ENCODE data around the gene TARBP1.
"Not testable (repeated sequence)": the region's sequence is repeated elsewhere in the genome, so short reads cannot be mapped to it uniquely, and the experiment has no call there.

TARBP1 gene

GRCh38 chr1:234430691-234431090 lies 48.3 kb downstream of the TARBP1 start:
- no peak for DNase-seq

GRCh38 chr1:234429434-234429806 lies 49.6 kb downstream of the TARBP1 start:
- no peak for DNase-seq

- DNase-seq: no peak
These were observed 50.9 kb downstream of the TARBP1 start for GRCh38 chr1:234427950-234428646.

GRCh38 chr1:234413990-234414389 lies 65.0 kb downstream of the TARBP1 start:
- DNase-seq: no peak

DNA sequence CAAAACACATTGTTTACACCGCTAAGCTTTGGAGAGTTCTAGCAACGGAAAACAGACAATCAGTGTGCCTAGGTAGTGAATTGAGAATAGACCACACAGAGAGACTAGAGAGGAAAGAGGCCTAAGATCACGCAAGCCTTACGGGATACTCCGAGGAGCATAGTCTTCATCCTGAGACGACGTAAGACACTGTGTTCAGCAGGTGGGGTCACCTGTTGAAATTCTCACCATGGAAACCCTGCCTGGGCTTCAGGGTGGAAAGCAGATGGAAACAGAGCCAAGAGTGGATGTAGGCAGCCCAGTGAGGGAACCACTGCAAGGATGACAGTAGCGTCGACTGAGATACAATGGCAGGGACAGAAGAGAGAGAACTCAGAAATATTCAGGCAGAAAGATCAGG lies 65.5 kb downstream of the TARBP1 start:
- no peak for DNase-seq

DNA sequence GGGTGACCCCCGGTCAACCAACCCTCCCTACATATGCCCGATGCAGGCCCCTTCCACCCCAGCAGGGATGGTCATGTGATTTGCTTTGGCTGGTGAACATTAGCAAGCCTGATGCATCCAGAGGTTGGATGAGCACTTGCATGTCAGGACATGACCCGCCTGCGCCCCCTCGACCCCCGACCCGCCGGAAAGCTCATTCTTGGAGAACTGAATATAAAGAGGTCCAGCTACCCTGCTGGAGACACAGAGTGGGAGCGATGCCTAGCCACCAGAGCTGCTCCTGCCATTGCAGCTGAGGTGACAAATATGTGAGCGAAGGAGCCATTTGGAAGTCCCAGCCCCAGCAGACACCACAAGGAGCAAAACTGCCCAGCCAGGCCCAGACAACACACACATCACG lies 66.1 kb downstream of the TARBP1 start:
- DNase-seq: no peak

GRCh38 chr1:234409328-234409727 lies 69.7 kb downstream of the TARBP1 start:
- no peak for DNase-seq

GRCh38 chr1:234408757-234409156 lies 70.2 kb downstream of the TARBP1 start:
- DNase-seq: peak; percentile 57

GRCh38 chr1:234406871-234407270 lies 72.1 kb downstream of the TARBP1 start:
- DNase-seq: no peak

DNA sequence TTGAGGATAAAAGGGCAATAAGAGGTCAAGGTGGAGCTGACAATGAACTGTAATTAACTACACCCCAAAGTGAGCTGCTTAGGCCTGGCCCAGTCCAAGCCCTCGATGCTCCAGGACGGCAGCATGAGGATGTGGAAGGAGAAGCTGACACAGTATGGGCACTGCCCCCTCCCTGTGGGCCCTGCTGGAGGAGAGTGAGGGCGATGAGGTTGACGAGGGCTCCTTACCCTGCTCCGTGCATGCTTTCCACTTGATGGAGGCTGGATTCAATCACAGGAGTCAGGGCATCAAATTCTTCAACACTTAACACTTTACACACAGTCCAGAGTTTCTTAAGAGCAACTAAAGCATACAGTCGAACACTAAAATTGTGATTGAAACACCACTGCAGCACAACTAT lies 73.3 kb downstream of the TARBP1 start:
- DNase-seq: no peak

DNA sequence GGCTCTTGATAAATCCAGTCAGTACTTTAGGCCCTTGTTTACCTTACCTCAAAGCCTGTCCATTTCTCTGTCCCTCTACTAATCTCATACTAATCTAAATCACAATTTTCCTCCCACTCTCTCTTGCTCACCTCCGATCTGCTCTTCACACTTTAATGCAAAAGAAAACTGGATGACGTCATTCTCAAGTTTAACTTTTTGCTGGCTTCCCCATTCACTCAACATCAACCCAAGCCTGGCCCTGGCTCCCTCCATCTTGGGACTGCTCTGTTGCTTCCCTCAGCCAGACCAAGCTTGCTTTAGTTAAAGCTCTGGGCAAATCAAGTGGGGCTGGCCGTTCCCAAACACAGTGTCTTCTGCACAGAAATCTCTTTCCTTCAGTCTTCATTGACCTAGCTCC lies 76.0 kb downstream of the TARBP1 start:
- no peak for DNase-seq

- no peak for DNase-seq
These were observed 77.3 kb downstream of the TARBP1 start for GRCh38 chr1:234401658-234402057.

GRCh38 chr1:234400773-234401172 lies 78.2 kb downstream of the TARBP1 start:
- no peak for DNase-seq

DNA sequence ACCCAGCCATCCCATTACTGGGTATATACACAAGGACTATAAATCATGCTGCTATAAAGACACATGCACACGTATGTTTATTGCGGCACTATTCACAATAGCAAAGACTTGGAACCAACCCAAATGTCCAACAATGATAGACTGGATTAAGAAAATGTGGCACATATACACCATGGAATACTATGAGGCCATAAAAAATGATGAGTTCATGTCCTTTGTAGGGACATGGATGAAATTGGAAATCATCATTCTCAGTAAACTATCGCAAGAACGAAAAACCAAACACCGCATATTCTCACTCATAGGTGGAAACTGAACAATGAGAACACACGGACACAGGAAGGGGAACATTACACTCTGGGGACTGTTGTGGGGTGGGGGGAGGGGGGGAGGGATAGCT lies 79.5 kb downstream of the TARBP1 start:
- not testable (repeated sequence) for DNase-seq

GRCh38 chr1:234398849-234399381 lies 80.1 kb downstream of the TARBP1 start:
- DNase-seq: no peak

DNA sequence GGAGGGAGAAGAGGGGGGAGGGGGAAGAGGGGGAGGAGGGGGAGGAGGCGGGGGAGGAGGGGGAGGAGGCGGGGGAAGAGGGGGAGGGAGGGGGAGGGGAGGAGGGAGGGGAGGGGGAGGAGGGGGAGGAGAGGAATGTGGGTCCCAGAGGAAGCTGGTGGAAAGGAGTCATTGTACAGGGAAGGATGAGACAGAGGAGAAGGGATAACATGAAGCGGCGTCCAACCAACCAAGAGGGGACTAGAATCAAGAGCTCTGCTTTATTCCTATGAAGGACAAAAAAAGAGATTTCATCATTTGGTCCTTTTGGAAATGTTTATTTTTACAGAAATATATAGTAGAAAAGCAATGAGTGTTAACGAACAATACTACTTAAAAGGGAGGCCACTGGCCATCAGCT lies 81.2 kb downstream of the TARBP1 start:
- no peak for DNase-seq

DNA sequence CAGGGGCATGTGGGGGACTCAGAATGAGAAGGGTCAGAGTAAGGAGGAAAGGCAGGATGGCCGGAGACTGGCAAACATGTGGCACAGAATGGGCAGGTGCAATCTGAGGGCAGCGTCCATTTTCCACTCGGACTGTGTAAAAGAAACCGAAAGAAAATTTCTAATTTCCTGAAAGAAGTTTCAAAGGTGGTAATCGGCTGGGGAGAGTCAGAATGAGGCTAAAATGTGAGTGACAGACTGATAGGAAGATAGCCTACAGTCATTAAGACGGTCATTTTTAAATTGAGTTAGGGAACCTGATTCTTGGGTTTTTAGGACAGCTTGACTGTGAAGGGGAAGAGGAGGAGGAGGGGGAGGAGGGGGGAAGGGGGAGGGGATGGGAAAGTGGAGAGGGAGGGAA lies 82.1 kb downstream of the TARBP1 start:
- no peak for DNase-seq

DNA sequence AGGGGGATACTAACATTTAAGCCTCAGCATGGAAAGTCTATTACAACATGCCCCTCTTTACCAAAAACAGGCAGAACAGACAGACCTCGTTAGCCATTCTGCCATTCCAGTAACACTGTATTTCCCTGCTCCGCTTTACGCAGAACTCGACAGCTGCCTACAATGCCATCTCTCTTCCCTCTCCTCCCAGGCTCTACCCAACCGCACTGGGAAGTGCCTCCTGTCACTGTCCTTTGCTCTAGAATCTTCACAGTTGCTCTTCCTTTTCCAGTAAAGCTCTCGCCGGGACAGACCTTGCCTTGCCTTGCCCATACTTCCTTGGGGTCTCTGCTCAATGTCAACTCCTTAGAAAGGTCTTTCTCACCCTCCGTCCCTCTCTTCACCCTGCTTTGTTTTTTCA lies 82.9 kb downstream of the TARBP1 start:
- no peak for DNase-seq

- no peak for DNase-seq
These were observed 83.7 kb downstream of the TARBP1 start for GRCh38 chr1:234395297-234395696.

- DNase-seq: no peak
These were observed 85.8 kb downstream of the TARBP1 start for GRCh38 chr1:234393190-234393589.

- DNase-seq: no peak
These were observed 90.9 kb downstream of the TARBP1 start for GRCh38 chr1:234388094-234388493.

- no peak for DNase-seq
These were observed 92.9 kb downstream of the TARBP1 start for GRCh38 chr1:234386122-234386521.

DNA sequence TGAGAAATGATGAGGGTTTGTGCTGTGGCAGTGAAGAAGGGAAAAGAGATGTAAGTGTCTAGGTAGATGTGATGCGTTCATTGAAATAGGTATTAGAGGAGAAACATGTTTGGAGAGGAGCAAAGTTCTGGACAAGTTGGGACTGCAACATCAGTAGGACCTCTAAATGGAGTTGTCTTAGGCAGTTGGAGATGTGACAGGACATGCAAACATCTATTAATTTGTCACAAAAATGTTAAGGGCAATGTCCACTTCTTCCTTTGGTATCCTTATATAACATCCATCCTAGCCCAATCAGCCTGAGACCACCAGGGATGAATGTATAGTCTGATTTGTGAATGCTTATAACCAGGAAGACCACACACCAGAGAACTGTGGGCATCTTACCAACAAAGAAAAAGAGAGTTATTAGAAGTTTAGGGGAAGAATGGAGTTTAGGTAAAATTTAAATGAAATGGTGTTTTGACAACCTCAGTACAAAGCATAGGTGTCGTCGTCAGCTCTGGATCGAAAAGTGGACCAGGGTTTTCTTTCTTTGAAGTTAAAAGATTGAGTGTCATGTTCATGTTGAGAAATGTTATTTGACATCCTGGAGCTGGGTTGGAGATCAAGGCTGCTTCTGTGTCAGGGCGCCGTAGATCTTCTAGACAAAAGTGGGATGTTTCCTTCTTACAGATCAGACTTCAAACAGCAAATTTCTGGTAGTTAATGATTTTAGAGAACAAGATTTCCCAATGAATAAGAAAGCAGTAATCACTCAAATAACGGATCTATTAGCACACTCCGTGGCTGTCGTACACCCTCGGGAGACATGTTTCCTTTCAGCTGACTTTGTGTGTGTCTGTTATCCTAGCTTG lies 97.1 kb downstream of the TARBP1 start:
- DNase-seq: no peak

- DNase-seq: not testable (repeated sequence)
These were observed 99.3 kb downstream of the TARBP1 start for GRCh38 chr1:234379591-234380109.
